Activated CD8-positive, alpha-beta memory T cell treated with anti-CD3 and anti-CD28 coated beads for 36 hours (primary cell): ENCODE results near the gene ABCF2. TPM values are rescaled to one million over a fixed set of nuclear protein-coding genes. Genes with fewer than 3 reads are reported as not detected.

Experiments used
- CTCF ChIA-PET: fragments of 350-600 bp; sonication (Branson Sonifier 250); formaldehyde crosslinking; loops from one replicate; lab custom pipeline; 2021; ENCODE audit warnings: antibody characterized with exemption; lab: Charles Lee
- POLR2A ChIA-PET: fragments of 350-600 bp; sonication (Branson Sonifier 250); formaldehyde crosslinking; loops from one replicate; lab custom pipeline; 2021; ENCODE audit warnings: antibody characterized with exemption; lab: Charles Lee
- total RNA-seq, 2 experiments: library from RNA; stranded (reverse); gene quantifications; one replicate each; pipeline ENCODE4 v1.2.3, GENCODE V29; 2021

The ABCF2 gene
- total RNA-seq, 2 experiments from 2014 or later, result 86.5 to 96.8 TPM

DNA sequence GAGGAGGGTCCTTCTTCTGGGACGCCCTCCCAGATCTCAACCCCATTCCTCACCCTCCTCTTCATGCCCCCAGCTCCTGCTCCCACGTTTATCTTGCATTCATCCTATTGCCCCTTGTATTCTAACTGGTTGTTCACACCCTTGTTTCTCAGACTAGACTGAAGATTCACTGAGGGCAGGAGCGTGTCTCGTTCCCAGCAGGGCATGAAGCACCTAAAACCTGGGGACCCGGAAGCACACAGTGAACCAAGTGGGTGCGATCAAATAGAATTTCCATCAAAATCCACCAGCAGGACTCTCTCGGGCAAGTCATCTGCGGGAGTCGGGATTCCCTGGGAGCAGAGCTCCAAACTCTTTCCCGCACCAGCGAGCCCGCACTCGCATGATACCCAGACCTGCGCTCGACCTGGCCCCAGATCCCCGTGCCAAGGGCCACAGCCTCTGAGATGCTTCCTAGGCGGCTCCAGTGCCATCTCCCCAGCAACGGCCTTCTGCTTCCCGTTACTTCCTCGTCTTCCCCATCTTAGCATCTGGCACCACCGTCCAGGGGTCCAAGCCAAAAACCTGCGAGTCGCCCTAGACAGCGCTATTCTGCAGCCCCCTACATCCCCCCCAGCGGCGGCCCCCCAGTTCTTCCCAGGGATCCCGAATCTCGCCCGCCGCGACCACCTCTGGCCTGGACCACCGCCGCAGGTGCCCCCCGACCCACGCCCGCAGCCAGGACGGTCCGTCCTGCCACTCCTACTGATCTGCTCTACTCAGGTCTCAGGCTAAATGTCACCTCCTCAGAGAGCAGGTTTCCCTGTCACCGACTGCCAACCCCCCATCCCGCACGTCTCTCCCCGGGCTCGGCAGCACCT is 53.4 kb downstream of the ABCF2 start:
- ChIA-PET POLR2A (no interaction called here), CTCF (interaction anchor here (0.7 kb wide), 1 partner anchor 56 kb away, joined by 3 read pairs; no protein-coding TSS in a partner anchor)

DNA sequence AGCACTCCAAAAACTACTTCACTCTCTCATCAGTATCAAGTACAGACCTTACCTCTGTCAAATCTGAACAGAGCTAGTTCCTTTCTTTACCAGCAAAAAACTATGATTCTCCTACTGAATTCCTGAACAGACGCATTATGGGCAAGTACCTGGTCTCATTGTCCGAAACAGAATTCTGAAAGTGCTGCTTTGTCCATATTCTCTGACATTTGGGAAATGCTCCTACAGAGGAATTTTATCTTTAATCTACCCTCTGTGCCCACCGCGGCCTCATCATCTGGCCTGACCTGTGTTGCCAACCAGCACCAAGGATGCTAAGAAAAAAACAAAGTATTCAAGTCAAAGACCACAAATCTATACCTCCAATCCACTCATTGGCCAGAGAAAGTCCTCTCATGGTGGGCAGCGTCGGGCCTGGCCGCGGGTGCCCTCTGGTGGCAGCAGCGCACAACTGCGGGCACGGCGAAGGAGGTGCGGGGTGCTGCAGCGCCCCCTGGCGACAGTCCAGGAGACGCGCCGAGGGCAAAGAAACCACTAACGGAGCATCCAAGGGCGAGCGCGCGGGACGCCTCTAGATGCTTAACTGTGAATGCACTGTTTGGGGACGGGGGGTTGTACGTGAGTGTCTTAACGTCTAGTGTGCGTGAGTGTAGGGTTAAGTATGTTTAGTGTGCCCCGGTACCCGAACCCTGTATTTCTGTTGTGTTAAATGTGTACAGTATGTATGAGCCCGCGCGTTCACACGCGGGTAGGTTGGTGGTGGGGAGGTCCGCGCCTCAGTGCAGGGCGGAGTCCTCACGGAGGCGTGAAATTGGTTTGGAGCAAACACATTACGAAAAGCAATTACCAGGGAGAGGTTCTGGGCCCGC is 54.5 kb downstream of the ABCF2 start:
- ChIA-PET CTCF (interaction anchor here (0.8 to 1.1 kb wide), 4 partner anchors 44 to 52 kb away, joined by 3 to 7 read pairs (median 4); no protein-coding TSS in a partner anchor), POLR2A (no interaction called here)

DNA sequence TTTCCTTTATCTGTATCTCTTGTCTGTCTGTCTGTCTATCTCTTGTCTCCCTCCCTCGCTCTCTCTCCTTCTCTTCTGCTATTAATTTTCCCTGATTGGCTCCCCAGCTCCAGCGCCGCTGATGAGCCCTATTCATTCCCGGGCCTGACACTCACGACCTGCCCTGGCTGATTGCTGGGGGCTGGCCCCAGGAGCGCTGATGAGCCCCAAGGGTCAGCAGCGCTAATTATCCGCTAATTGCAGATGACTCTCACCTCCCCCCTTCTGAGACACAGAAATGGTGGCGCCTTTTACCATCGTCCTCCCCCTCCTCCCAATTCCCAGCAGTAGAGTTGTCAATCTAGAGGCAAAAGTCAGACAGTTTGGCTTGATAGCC is 58.2 kb downstream of the ABCF2 start:
- ChIA-PET POLR2A (no interaction called here), CTCF (interaction anchor here (1.0 to 2.4 kb wide), 9 partner anchors 11 to 110 kb away, joined by 3 to 12 read pairs (median 4); partner anchors contain the start of gene ABCF2)

DNA sequence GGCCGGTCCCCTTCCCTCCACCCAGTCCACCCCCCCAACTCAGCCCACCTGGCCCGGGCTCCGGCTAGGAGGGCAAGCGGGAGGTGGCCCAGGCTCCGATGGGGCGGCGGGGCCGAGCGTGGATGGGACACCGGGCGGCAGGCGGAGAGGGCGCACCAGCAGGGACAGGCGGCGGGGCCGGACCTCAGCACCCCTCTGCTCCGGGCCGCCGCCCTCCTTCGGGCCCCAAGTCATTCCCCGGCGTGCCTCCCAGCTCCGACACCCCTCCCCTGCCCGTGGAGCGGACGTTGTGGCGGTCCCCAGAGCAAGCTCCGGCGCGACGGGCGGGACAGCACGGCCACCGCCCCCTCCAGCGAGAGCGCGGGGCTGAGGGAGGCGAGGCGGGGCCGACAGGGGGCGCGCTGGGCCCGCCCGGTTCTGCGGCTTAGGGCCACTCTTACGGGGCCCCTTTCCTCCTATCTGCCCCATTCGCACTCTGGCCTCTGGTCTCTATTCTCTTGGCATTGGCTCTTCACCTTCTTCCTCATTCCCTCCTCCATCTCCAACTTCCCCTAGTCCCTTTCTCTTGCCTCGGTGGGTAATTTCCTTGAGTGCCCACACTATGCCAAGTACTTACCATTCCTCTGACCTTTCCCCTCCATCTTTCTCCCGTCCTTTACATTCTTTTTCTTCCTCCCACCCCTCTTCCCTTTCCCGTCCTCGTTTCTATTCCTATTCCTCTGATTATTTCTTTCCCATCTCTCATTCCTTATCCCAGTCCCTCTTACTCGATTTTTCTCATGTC is 58.8 kb downstream of the ABCF2 start:
- ChIA-PET CTCF (interaction anchor here (0.6 to 2.4 kb wide), 13 partner anchors 11 to 132 kb away, joined by 3 to 6 read pairs (median 3); no protein-coding TSS in a partner anchor), POLR2A (no interaction called here)

DNA sequence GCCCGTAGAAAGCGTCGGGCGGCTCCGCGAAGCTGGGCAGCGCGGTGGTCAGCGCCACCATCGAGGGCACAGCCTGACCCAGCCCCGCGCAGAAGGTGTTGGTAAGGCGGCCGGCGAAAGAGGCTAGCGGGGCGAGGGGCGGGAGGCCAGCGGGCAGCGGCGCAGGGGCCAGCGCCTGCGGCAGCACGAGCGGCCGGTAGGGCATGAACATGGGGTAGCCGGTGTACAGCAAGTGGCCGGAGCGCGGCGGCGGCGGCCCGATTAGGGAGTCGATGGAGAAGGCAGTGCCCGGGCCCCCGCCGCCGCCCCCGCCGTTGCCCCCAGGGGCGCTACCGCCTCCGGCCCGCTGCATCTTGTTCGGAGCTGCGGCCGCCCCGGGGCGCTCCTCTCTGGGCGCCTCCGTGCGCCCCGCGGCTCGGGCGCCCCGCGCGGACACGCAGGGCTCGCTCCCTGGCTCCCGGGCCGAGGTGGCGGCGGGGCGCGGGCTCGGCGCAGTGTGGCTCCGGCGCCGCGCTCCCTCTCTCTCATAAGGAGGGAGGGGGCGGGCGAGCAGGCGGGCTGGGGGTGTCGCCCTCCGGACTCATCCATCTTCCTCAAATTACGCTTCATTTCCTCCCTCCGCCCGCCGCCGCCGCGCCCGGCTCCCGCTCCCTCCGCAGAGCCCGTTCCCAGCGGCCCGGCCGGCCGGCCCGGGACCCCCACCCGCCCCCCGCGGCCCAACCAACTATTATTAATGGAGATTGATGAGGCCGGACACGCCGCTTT is 59.6 kb downstream of the ABCF2 start, which contains the start of gene GBX1:
GBX1 (minus strand) TSS at position 498 of the 765 bp plus-strand sequence; CDS start at position 352, 146 bp downstream.
- ChIA-PET CTCF (interaction anchor here (0.6 to 4.8 kb wide), 13 partner anchors 10 to 133 kb away, joined by 3 to 20 read pairs (median 3); no protein-coding TSS in a partner anchor), POLR2A (no interaction called here)

DNA sequence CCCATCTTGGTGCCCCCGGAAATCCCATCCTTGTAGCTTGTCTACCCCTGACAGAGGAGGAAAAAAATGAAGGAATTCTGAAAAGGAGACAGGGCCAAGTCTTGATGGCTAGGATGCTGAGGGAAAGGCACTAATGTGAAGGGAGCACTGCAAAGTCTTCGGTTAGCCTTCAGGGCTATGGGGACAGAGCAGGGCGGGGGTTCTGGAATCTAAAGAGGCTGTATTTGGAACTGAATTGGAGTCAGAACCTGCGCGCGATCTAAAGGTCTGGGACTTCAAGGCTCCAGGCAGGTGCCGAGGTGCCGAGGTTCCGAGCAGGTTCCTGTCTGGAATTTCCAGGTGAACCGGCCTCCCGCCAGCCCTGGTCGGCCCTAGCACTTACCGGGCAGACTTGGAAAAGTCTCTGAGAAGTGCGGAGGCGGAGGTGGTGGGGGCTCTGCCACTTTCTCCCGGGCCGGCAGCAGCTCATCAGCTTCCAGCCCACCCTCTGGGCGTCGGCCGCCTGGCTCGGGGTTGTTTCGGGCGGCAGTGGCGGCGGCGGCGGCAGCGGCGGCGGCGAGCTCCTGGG is 60.3 kb downstream of the ABCF2 start:
- ChIA-PET CTCF (interaction anchor here (0.8 to 4.8 kb wide), 4 partner anchors 43 to 84 kb away, joined by 3 to 20 read pairs (median 4); no protein-coding TSS in a partner anchor), POLR2A (no interaction called here)

Other genes starting within 250 kb of the ABCF2 start
- under 1 TPM; 0.11 to 0.13 TPM for gene KCNH2, start 248.9 kb downstream of the ABCF2 start, total RNA-seq
- 1 to 10 TPM; 9.1 to 9.7 TPM for gene NOS3, start 236.2 kb downstream of the ABCF2 start, total RNA-seq
- gene ATG9B, start 202.7 kb downstream of the ABCF2 start, total RNA-seq, result 1 to 10 TPM; 6.3 to 7.7 TPM
- 10 to 100 TPM; 55.8 to 56.4 TPM for gene ABCB8, start 198.8 kb downstream of the ABCF2 start, total RNA-seq
- 1 to 10 TPM; 2.9 to 3.6 TPM for gene ASIC3, start 178.7 kb downstream of the ABCF2 start, total RNA-seq
- gene CDK5, start 169.3 kb downstream of the ABCF2 start, total RNA-seq, result 10 to 100 TPM; 19.0 to 21.2 TPM
- gene SLC4A2, start 167.6 kb downstream of the ABCF2 start, total RNA-seq, result 100 to 1,000 TPM; 118 to 120 TPM
- gene FASTK, start 146.4 kb downstream of the ABCF2 start, total RNA-seq, result 10 to 100 TPM; 78.3 to 84.4 TPM
- 10 to 100 TPM; 77.4 to 79.7 TPM for gene TMUB1, start 143.7 kb downstream of the ABCF2 start, total RNA-seq
- gene AGAP3, start 140.7 kb downstream of the ABCF2 start, total RNA-seq, result 10 to 100 TPM; 41.2 to 48.5 TPM
- not detected for gene GBX1, start 59.5 kb downstream of the ABCF2 start, total RNA-seq
- gene ASB10, start 40.0 kb downstream of the ABCF2 start, total RNA-seq, result not detected
- not detected for gene H2BK1, start 16.7 kb downstream of the ABCF2 start, total RNA-seq
- gene CHPF2, start 5.3 kb upstream of the ABCF2 start, total RNA-seq, result 10 to 100 TPM; 34.4 to 35.0 TPM
- 1 to 10 TPM; 1.3 to 2.9 TPM for gene SMARCD3, start 21.5 kb upstream of the ABCF2 start, total RNA-seq
- 10 to 100 TPM; 36.0 to 40.4 TPM for gene NUB1, start 114.6 kb upstream of the ABCF2 start, total RNA-seq
- gene WDR86, start 182.8 kb upstream of the ABCF2 start, total RNA-seq, result not detected
- gene CRYGN, start 212.9 kb upstream of the ABCF2 start, total RNA-seq, result not detected